22Rv1 (cell line): ENCODE measurements around the gene UPK1A.

Source experiments
- CTCF ChIP-seq: fragments of 450-650 bp; IDR thresholded peaks from 2 replicates; pipeline ENCODE4 v1.5.1; 2017; ENCODE audit warnings: mild to moderate bottlenecking
- ZFX ChIP-seq: fragments of 450-650 bp; IDR thresholded peaks from 2 replicates; pipeline ENCODE4 v1.6.1; 2017; ENCODE audit warnings: antibody characterized with exemption, borderline replicate concordance

- TF ChIP-seq CTCF (no peak), ZFX (no peak)
Observed at GRCh38 chr19:35648017-35648961, 18.0 kb upstream of the UPK1A start, which contains the start of gene COX6B1.
